GM13976 (cell line): Measurements from ENCODE around the gene ZCCHC13.
"Not testable (repeated sequence)": the region's sequence is repeated elsewhere in the genome, so short reads cannot be mapped to it uniquely, and the experiment has no call there.

Source experiments
- DNase-seq: peaks from one replicate; pipeline ENCODE4 v3.0.0; 2012; ENCODE audit warnings: low spot score
- CTCF ChIP-seq: IDR thresholded peaks from 2 replicates; pipeline ENCODE4 v1.5.1; 2012; ENCODE audit warnings: borderline replicate concordance, mild to moderate bottlenecking; ENCODE audit not compliant: insufficient read depth; ENCODE audit errors: extremely low read depth, missing control alignments, control extremely low read depth
- in situ Hi-C: fragments of 300-500 bp; cut with MboI; formaldehyde crosslinking; loops from one replicate; pipeline ENCODE4 v1.12.0; 2022; ENCODE audit warnings: low sequenced_read_pairs, mixed read lengths, inconsistent platforms; ENCODE audit not compliant: unreplicated experiment

Gene ZCCHC13

GRCh38 chrX:74318672-74319071 is 14.7 kb downstream of the ZCCHC13 start:
- no peak for DNase-seq
- no peak for TF ChIP-seq CTCF
- in situ Hi-C loops = no loop called here

GRCh38 chrX:74319321-74319720 is 15.3 kb downstream of the ZCCHC13 start:
- in situ Hi-C loops, DNase-seq: not testable (repeated sequence)

GRCh38 chrX:74321191-74321590 is 17.2 kb downstream of the ZCCHC13 start:
- in situ Hi-C loops = no loop called here
- TF ChIP-seq CTCF = no peak
- DNase-seq = no peak

- DNase-seq = no peak
- in situ Hi-C loops = no loop called here
- TF ChIP-seq CTCF = no peak
Measured at GRCh38 chrX:74324131-74324530, 20.2 kb downstream of the ZCCHC13 start.

GRCh38 chrX:74325130-74326059 is 21.4 kb downstream of the ZCCHC13 start:
- DNase-seq = no peak
- in situ Hi-C loops = loop anchor here (25.0 kb wide), 1 partner anchor 463 kb away; the partner anchor contains the start of gene XIST

GRCh38 chrX:74338852-74339251 is 34.9 kb downstream of the ZCCHC13 start:
- DNase-seq = no peak
- in situ Hi-C loops = loop anchor here (25.0 kb wide), 1 partner anchor 477 kb away; the partner anchor contains the start of gene XIST
- no peak for TF ChIP-seq CTCF

More at GRCh38 chrX:74325130-74326059, 21.4 kb downstream of the ZCCHC13 start:
- no peak for TF ChIP-seq CTCF

- TF ChIP-seq CTCF = no peak
- in situ Hi-C loops = loop anchor here (25.0 kb wide), 1 partner anchor 478 kb away; the partner anchor contains the start of gene XIST
- no peak for DNase-seq
Measured at GRCh38 chrX:74340051-74340450, 36.1 kb downstream of the ZCCHC13 start.

GRCh38 chrX:74342211-74342610 is 38.2 kb downstream of the ZCCHC13 start:
- in situ Hi-C loops = loop anchor here (25.0 kb wide), 1 partner anchor 480 kb away; the partner anchor contains the start of gene XIST
- not testable (repeated sequence) for DNase-seq
